IMR-90 (cell line): ENCODE measurements around the gene HADHA. TPM values are rescaled to one million over a fixed set of nuclear protein-coding genes. Genes with fewer than 3 reads are reported as not detected.

ENCODE experiments used
- CEBPB ChIP-seq: IDR thresholded peaks from 2 replicates; pipeline ENCODE4 v1.6.1; 2012; ENCODE audit warnings: low read depth, low read length, improper control_type of control experiment
- polyA plus RNA-seq, 3 experiments: library from polyadenylated mRNA; depleted of rRNA; stranded (reverse); fragments of >200 nt; gene quantifications; 2 replicates each; pipeline ENCODE4 v1.2.3, GENCODE V29; 2012; ENCODE audit warnings: low replicate concordance in 1 of 3
- total RNA-seq: library from RNA; depleted of rRNA; stranded (reverse); fragments of >200 nt; gene quantifications from 2 replicates; pipeline ENCODE4 v1.2.3, GENCODE V29; 2012
- TF ChIP-seq, protein P1 (sequence below): fragments of 150-350 bp; IDR thresholded peaks from 2 replicates; pipeline ENCODE4 v1.6.1; 2017; ENCODE audit warnings: mild to moderate bottlenecking, antibody characterized with exemption, low read length, low read depth

Gene HADHA
- total and polyA plus RNA-seq, 2 of the 4 experiments (the other 2 are of a cell fraction): 52.7 to 111 TPM

DNA sequence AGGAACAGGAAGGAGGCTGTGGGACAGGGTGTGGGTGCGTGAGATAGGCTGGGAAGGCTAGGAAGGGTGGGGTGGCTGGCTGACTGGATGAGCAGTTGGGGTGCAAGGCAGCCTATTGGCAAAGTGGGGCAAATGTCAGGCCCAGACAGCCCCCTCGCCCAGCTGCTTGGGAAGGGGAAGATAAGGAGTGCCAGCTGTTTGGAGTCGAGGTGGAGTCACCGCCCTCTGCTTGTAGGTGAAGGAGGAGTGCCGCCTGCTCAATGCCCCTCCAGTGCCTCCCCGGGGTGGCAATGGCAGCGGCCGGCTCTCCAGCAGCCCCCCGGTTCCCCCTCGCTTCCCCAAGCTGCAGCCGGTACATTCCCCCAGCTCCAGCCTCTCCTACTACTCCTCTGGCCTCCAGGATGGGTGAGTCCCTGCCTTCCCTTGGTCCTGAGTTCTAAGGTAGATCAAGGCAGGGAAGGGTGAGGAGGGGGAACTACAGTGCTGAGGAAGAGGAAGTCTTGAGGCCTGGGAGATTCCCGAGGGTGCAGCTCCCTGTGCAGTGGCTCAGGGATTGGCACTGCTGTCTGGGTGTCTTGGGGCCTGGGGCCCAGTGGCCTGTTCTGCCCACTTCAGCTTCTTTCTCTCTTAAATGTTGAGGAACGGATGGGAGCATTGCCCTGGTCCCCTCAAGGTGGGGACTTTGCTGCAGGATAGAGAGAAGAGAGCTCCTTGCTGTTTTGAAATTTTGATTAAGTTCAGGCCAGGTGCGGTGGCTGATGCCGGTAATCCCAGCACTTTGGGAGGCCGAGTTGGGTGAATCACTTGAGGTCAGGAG lies 58.3 kb downstream of the HADHA start (continued):
- TF ChIP-seq, protein P1, sequence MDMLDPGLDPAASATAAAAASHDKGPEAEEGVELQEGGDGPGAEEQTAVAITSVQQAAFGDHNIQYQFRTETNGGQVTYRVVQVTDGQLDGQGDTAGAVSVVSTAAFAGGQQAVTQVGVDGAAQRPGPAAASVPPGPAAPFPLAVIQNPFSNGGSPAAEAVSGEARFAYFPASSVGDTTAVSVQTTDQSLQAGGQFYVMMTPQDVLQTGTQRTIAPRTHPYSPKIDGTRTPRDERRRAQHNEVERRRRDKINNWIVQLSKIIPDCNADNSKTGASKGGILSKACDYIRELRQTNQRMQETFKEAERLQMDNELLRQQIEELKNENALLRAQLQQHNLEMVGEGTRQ: no peak
- no peak for TF ChIP-seq CEBPB
